Activated CD4-positive, CD25-positive, alpha-beta regulatory T cell (primary cell): ENCODE measurements around the gene TNIK.

Experiments used
- DNase-seq, 4 experiments: peaks; one replicate each; lab custom pipeline; 2025; lab: John Stamatoyannopoulos, UW

Gene TNIK

DNA sequence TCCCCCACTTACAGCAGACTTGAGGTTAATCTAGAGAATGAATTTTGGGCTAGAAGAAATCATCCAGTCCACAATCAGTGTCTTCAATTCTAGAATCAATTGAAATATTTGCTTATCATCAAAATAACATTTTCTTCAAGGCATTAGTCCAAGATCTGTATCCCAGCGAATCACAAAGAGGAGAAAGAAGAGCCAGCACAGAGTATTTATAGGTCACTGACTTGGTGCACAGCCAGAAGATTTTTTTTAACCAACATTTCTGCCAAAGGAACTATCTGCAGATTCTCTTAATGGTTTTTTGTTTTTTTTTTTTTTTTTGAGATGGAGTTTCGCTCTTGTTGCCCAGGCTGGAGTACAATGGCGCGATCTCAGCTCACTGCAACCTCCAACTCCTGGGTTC is 178.2 kb downstream of the TNIK start:
- DNase-seq = no peak

DNA sequence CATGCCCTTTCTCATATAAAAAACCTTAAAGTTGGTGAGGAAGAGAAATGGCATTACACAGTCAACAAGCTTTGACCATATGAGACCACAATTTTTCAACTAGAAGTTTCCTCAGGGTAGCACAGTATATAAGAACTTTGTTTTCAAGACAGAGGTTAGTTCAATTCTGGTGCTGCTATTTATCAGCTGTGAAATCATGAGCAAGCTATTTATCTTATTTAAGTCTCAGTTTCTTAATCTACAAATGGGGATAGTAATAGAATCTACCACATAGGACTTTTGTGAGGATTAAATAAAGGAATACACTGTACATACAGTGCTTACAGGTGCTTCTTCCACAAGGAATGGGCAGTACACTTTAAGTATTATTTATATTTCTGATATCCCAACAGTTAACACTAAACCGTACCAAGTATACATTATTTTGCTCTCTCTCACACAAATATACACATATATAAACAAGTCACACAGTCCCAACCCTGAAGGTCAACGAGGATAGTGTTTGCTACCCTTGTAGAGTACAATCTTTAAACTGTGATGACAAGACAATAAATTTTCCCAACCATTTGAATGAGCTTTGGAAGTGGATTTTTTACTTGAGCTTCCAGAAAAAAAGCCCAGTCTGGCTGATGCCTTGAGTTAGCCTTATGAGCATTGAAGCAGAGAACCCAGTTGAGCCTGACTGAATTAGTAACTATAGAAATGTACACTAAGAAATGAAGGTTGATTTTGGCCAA is 178.8 kb downstream of the TNIK start:
- no peak for DNase-seq

DNA sequence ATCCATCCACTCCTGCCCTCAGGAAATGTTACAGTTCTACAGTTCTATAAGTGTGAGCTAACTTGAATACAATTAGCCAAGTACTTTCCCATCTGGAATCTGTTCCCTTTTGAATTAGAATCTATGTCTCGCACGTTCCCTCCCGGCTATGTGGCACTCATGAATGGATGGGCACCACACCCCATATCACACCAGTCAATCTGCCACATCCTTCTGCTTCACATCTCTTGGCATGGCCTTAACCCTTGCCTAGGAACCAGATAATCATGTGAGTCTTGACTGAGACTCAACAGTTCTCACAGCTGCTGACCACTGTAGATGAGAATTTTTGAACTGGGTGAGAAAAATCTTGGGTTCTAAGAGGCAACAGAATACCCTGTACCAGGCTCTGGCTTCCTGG is 180.2 kb downstream of the TNIK start:
- DNase-seq = no peak

DNA sequence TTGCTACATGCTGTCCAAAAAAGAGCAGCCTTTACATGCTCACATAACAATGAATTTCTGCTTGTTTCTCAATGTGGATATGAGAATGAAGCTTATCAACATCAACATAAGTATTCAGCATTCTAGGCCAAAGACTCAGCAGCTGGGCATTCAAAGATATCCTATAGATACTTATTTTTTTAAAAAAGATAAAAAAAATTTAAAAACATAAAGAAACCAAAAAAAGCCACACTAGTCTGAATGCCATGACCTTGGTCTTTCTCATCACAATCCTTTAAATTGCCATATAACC is 182.0 kb downstream of the TNIK start:
- no peak for DNase-seq

DNA sequence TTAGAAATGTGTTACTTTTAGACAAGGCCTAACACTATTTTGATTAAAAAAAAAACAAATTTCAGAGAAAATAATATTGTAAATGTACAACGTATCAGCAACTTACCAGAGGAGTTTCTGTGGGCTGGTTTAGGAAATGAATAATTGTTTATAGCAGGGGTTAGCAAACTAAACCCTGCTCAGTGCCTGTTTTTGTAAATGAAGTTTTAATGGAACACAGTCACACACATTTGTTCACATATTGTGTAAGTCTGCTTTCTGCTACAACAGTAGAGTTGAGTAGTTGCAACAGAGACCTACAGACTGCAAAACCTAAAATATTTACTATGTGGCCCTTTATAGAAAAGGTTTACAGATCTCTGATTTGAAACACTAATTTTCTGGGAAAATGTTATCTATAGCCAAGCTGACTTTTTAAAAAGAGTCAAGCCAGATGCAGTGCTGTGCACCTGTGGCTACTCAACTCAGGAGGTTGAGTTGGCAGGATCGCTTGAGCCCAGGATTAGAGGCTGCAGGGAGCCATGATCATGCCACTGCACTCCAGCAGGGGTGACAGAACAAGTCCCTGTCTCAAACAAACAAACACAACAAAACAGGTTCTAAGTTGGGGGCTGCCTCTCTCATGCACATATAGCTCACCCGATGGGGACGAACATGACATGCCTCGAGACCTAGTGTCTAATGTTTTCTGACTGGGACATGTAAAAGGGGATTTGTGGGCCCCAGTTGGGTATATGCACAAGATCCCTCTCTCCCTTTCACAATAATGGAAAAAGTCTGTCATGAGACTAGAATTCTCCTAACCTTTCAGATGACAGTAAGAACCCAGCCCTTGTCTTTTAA is 182.5 kb downstream of the TNIK start:
- DNase-seq = no peak

DNA sequence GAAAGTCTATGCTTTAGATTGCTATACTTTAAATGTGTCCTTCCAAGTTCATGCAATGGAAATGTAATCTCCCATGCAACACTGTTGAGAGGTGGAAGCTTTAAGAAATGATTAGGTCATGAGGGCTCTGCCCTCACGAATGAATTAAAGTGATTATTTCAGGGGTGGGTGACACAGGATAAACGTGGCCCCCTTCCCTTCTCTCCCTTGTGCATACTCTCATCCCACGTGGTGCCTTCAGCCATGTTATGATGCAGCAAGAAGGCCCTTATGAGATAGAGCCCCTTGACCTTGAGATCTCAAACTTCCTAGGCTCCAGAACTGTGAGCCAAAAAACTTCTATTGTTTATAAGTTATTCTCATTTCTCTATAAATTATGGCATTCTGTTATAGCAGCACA is 183.3 kb downstream of the TNIK start:
- no peak for DNase-seq

DNA sequence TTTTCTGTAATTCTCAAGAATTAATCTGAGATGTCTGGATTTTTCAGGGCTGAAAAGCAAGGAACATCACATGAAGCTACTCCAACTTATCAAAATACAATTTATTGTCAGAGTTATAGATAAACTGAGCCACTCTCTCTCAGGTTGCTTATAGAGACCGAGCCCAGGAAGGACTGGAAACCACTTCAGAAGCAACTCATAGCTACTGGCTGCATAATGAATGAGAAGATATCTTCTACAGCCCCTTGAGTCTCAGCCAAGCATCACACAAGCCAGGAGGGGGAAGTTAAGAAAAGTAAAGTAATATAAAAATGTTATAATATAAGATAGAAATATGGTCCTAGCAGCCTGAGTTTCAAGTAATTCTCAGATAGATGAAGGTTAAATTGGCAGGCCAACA is 186.0 kb downstream of the TNIK start:
- DNase-seq = no peak

DNA sequence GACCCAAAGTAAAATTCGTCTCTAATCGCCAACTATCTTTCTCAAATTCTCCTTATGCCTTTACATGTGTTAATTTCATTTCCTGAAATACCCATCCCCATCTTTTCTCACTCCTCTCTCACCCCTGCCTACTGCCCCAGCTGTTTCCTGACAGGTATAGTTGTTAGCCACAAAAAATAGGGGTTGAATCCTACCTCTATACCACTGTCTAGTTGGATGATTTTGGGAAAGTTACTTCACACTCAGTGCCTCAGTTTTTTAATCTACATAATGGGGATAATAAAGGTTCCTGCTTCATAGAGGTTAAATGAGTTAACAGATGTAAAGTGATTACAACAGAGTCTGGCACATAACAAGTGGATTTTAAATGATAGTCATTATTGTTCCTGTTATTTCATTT is 189.7 kb downstream of the TNIK start:
- no peak for DNase-seq

DNA sequence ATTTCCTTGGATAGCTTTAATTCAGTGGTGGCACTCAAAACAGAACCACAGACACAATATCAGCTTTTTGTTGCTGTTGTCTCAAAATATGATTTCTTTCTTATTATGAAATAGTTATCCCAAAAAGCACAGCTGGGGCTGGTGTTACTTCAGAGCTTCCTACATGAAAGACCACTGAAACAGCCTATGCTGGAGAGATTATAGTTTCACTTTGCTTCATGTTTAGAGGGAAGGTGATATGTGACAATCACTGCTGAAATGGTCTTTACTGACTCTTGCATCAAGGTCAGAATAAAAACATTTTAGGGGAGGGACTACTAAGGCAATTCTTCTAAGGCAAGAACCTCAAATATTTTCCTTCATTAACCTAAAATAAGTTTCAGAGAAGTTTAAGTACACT is 190.7 kb downstream of the TNIK start:
- no peak for DNase-seq

DNA sequence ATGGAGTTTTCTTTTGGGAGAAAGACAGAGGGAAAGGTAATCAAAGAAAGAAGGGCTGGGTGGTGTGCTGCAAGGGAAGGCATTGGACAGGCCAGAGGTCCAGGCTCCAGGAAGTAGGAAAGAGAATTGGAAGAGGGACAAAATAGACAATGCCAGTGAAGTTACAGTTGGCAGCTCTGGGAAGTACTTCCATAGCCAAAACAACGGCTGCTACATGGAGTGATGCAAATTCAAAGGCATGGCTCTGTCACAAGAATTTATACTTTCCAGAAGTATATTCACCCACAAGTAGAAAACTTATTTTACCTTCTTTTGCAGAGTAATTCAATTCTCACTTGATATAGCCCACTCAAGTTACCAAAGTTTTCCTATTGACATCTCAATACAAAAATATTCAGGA is 191.5 kb downstream of the TNIK start:
- DNase-seq = no peak

DNA sequence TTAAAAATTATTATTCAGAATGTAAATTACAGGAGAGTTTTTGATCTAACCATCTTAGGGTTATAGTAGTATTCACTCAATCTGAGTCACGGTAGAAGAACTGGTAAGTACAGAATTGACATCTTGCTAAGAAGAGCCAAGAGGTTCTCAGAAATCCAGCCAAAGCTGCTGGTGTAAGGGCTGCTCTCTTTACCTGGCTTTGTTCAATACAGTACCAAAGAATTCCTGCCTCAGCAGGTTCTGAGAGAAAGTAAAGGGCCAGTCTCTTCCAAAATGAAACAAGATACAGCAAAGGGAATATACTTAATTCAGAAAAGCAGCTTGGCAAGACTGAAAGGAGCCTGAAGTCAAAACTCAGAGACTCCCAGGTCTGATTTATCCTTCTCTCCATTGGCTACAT is 193.1 kb downstream of the TNIK start:
- DNase-seq = no peak

DNA sequence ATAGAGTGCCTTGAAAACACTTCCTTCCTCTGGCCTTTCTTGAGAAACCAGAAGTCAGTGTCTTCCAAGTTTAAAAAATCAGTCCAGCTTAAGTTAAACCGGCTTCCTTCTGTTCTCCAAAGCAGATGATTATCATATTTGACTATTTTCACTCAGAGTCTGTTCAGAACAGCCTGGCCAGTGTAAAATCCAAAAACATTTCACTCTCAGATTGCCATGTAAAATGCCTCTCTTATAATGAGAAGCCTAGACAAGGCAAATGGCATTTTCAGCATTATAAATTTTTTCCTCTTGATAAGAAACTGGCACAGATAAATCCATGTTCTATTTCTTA is 193.5 kb downstream of the TNIK start:
- no peak for DNase-seq

DNA sequence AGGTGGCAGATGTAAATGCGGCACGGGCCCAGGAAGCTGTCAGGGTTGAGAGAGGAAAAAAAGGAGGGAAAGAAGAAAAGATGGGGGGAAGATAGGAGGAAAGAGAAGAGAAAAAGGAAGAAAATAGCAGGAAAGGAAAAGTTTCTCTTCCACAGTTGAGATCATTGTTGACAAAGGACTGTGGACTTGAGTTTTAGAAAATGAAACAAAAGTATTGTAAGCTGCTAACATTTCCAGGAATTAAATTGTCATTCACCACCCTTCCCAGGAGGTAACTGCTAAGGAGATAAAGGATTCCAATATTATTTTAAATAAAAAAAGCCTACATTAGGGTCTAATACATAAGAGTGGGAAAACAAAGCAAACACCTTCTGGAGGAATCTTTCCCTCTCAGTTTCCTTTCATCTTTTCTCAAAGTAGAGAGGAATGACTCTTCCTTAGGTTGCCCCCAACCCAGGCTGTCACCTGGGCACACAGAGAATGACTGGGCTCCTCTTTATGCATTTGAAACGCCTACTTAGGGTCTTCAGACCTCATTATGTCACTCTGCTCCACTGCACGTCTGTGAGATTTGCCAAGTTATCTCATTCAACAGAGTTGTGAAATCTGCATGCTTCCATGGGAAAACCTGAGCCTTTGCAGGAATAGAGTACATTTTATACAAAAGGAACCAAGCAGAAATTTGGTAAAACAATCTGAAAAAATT is 194.0 kb downstream of the TNIK start:
- DNase-seq = no peak

DNA sequence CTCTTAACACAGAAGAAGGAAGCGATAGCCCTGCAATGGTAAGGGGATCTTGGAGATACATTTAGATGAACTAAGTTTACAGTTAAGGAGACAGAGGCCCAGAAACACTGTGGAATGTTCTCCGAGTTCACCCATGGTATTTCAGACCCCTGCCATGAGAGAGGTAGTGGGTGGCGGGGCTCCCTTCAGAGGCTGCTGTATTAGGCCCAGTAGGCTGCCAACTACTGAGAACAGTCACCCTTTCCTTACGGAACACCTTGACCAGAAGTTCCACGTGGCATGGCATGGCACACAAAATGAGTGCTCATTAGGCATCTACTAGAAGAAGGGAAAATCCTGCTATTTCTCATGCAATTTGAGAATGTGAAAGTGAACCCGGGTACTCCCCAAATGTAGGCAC is 195.4 kb downstream of the TNIK start:
- DNase-seq = no peak

DNA sequence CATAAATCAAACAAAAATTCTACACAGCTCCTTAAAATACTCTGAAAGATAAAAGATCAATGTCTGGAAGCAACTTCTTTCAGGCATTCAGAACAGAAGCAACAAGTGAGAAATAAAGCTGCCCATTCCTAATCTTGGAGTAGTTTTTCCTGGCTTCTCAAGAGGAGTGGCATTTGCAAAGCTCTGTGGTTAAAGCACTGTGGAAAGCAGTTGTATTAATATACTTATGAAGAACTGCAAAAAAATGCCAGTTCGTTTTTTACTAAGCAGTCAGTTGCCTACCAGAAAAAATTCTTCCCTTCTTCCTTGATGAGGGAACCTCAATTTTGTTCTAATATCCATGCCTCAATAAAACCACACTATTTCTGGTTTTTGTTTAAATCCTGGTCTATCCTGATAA is 197.8 kb downstream of the TNIK start:
- DNase-seq = no peak

DNA sequence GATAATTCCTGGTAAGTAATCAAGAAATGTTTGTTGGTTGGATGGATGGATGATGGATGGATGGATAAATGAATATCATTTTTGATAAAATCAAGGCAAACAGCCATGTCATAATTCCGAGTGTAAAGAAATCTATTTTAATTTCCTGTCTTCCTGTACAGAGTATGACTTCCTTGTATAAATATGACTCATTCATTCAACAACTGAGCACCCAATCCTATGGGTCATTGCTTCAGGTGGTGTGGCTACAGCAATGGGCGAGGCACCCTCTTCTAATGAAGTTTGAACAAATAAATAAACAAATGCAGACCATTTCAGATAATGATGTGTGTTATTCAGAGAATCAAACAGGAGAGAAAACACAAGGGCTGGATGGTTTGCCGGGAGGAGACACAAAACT is 198.7 kb downstream of the TNIK start:
- no peak for DNase-seq

DNA sequence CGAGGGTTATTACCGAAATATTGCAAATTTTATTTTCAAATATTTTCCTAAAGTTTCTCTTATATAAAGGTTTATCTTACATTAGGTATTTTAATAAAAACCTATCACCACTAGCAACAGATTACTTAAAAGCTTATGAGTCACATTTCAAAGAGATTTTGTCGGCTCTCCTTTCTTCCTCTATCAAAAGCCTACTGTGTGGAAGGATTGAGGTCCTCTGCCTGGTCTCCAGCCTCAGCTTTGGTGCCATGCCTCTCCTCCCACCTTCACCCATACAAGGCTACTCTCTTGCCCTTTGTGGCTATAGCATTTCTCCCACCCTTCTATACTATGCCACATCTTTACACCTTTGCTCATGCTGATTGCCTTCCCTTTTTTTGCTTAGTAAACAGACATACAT is 199.3 kb downstream of the TNIK start:
- no peak for DNase-seq

DNA sequence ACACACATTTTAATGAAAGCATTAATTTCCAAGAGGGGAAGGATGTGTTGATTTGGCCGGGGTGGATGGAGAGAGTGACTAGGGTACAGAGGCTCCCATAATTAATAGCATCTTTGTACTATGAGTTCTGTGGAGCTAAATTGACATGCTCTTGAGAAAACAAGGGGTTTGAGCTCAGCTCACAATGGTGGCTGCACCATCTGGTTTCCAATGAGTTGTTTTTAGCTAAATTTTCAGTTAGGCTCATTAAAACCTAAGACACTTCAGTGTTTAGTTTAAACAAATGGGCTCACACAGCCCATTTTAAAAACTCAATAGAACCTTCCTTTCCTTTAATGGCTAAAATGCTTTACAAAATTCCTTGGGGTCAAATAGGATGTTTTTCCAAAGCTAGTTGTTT is 199.7 kb downstream of the TNIK start:
- no peak for DNase-seq

DNA sequence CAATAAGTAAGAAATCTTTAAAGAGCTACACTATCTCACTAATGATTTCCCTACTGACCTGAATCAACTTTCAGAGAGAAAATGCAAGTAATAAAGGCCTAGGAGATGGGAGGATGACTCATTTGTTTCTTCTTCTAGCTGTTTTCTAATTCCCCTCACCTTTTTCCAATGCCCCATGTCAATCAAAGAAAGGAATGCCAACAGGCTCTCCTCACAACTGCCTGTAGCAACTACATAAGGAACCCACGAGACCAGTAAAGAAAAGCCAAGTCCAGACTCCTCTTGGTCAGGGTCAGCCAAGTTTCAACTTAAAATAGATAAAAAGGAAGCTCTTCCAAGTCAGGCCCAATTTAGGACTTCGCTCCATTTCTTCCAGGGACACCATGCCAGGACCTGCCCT is 201.9 kb downstream of the TNIK start:
- DNase-seq = no peak

DNA sequence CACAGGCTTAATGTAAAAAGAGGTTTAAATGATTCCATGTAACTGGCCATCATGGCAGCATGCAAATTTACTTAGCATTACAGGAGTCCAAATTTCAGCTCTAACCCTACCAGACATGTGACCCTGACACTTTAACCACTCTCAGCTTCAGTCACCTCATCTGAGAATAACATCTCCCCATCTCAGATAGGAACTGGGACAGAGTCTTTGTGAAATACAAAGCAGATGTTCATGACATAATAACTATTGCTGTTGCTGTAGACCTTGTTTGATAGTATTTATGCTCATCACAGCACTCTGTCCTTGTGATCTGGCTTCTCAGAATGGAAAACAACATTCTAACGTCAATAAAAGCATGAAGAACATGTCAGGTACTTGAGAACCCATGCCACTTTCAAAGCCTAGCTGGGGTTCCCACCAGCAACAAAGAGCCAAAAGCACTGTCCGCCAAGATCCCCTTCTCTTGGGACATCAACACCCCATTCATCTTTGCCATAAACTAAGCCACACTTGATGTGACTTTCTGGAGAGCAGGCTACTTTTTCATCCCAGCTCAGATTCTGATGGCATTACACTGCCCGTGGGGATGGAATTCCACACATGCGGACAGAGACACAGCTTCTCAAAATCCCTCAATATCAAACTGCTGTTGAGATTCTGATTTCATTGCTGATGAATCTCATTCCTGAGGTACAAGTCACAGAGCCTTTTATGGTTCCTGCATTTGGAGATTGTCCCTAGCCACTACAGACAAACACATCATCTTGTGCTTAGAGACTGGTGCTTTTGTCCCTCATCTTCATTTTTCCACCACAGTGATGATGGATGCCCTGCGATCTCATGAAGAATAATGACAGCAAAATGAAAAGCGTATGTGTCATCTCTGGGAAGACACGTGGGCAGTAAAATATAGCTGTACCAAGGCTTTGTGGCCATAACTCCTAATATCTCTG is 202.7 kb downstream of the TNIK start:
- DNase-seq = no peak

DNA sequence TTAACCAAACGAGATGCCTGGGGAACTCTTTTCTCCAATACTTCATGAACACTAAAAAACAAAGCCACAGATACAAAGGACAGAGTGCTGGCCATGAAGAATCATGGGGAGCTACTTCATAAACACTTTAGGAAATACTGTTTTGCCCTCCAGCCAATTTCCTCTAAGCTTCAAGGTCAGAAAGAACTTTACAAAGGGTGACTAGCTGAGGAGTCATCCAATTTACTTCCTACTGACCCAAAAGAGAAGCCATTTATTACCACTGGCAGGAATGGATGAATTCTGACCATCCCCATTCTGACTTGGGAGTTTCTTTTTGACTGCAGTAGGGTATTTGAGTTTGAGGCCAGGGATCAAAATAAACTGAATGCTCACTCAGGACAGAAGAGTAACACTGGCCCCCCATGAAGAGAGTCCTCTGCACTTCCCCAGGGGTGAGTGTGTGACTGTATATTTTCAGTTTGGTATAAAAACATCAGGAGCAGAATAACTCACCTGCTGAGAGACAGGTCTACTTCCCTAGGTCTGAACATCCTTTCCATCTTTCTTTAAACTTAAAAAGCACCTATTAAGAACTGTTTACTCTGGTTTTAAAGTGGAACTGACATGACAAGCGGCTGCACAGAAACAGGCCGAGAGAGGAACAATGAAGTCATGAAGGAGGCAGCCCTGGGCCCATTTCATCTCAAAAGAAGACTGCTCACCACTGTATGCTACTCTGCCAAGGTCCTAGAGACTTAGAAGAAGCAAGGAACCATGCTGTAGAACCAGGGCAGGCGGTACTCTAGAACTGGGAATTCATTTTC is 203.6 kb downstream of the TNIK start:
- no peak for DNase-seq
